ENCODE results near the gene NOTCH4.
"Not testable (repeated sequence)": the region's sequence is repeated elsewhere in the genome, so short reads cannot be mapped to it uniquely, and the experiment has no call there.

The NOTCH4 gene

GRCh38 chr6:32223258-32224235 is at the start of gene NOTCH4:
Gene NOTCH4, minus strand, starts transcription at chr6:32224067. Its CDS starts 139 bp downstream, at chr6:32223928.
- DNase-seq, result no peak

- DNase-seq, result no peak
These were observed 47.6 kb upstream of the NOTCH4 start for GRCh38 chr6:32271429-32271828.

- DNase-seq, result not testable (repeated sequence)
These were observed 44.6 kb upstream of the NOTCH4 start for GRCh38 chr6:32268459-32268858.

- no peak for DNase-seq
These were observed 43.2 kb upstream of the NOTCH4 start for GRCh38 chr6:32267035-32267434.

GRCh38 chr6:32257262-32257661 is 33.4 kb upstream of the NOTCH4 start:
- not testable (repeated sequence) for DNase-seq

GRCh38 chr6:32255199-32256153 is 31.6 kb upstream of the NOTCH4 start:
- DNase-seq, result peak; percentile 59 to 76

- DNase-seq, result no peak
These were observed 30.9 kb upstream of the NOTCH4 start for GRCh38 chr6:32254761-32255198.

GRCh38 chr6:32252331-32253009 is 28.6 kb upstream of the NOTCH4 start:
- DNase-seq, result no peak

GRCh38 chr6:32249262-32249661 is 25.4 kb upstream of the NOTCH4 start:
- DNase-seq, result no peak

- DNase-seq, result no peak
These were observed 23.5 kb upstream of the NOTCH4 start for GRCh38 chr6:32247401-32247800.

GRCh38 chr6:32244946-32245398 is 21.1 kb upstream of the NOTCH4 start:
- DNase-seq, result peak; percentile 59 to 67

- no peak for DNase-seq
These were observed 20.4 kb upstream of the NOTCH4 start for GRCh38 chr6:32244270-32244669.

GRCh38 chr6:32242318-32242813 is 18.5 kb upstream of the NOTCH4 start:
- DNase-seq, result not testable (repeated sequence)

- no peak for DNase-seq
These were observed 16.8 kb upstream of the NOTCH4 start for GRCh38 chr6:32240686-32241085.

- no peak for DNase-seq
These were observed 15.6 kb upstream of the NOTCH4 start for GRCh38 chr6:32239462-32239861.

- DNase-seq, result no peak
These were observed 11.1 kb upstream of the NOTCH4 start for GRCh38 chr6:32234934-32235333.

GRCh38 chr6:32226434-32226833 is 2.6 kb upstream of the NOTCH4 start:
- no peak for DNase-seq

- no peak for DNase-seq
These were observed 829 bp upstream of the NOTCH4 start for GRCh38 chr6:32224696-32225095.

- DNase-seq, result no peak
These were observed 1.3 kb downstream of the NOTCH4 start for GRCh38 chr6:32222333-32223230.

GRCh38 chr6:32220021-32220420 is 3.8 kb downstream of the NOTCH4 start:
- DNase-seq, result no peak

- no peak for DNase-seq
These were observed 5.7 kb downstream of the NOTCH4 start for GRCh38 chr6:32218167-32218566.
